ENCODE results near the gene ZDHHC7. TPM values are rescaled to one million over a fixed set of nuclear protein-coding genes. Genes with fewer than 3 reads are reported as not detected.

The ZDHHC7 gene
- total RNA-seq, 4 donors from 2014 or later: 45.9 to 65.5 (median 54.3) TPM

- 87% methylated on average over 42 of the region's 43 CpGs for WGBS
- H3K36me3 ChIP-seq: no peaks in the 10 kb centered on the region
- H3K9me3 ChIP-seq: no peaks in the 10 kb centered on the region
- no peak overlapping the region for H3K27ac ChIP-seq
- TF ChIP-seq EP300 (IDR thresholded peaks at IDR 0.05) (no peak), POLR2A (IDR thresholded peaks at IDR 0.05) (no peak), CTCF (IDR thresholded peaks at IDR 0.05) (no peak), POLR2AphosphoS5 (IDR thresholded peaks at IDR 0.05) (no peak)
- H3K27me3 ChIP-seq: peaks cover 6% of the 10 kb centered on the region
- peaks cover 4% of the 10 kb centered on the region for H3K4me1 ChIP-seq
- no peak for DNase-seq (ENCODE audit: low spot score in 2 of 2)
- no peak overlapping the region for H3K4me3 ChIP-seq
These were observed 45.6 kb downstream of the ZDHHC7 start for GRCh38 chr16:84965428-84966415.

- Histone ChIP-seq H3K4me3 (no peak overlapping the region), H3K36me3 (no peaks in the 10 kb centered on the region), H3K27me3 (peaks cover 6% of the 10 kb centered on the region), H3K4me1 (no peaks in the 10 kb centered on the region), H3K27ac (no peak overlapping the region), H3K9me3 (no peaks in the 10 kb centered on the region)
- TF ChIP-seq CTCF (IDR thresholded peaks at IDR 0.05) (no peak), POLR2A (IDR thresholded peaks at IDR 0.05) (no peak), POLR2AphosphoS5 (IDR thresholded peaks at IDR 0.05) (no peak), EP300 (IDR thresholded peaks at IDR 0.05) (no peak)
- no peak for DNase-seq (ENCODE audit: low spot score in 2 of 2)
- 68% methylated on average over 18 of the region's 19 CpGs for WGBS
These were observed 46.8 kb downstream of the ZDHHC7 start for GRCh38 chr16:84964386-84965128.

GRCh38 chr16:84963066-84963465 is 48.3 kb downstream of the ZDHHC7 start:
- Histone ChIP-seq H3K36me3 (no peaks in the 10 kb centered on the region), H3K9me3 (no peaks in the 10 kb centered on the region), H3K4me1 (no peaks in the 10 kb centered on the region), H3K27me3 (peaks cover 6% of the 10 kb centered on the region), H3K27ac (no peak overlapping the region), H3K4me3 (no peak overlapping the region)
- TF ChIP-seq POLR2AphosphoS5 (IDR thresholded peaks at IDR 0.05) (no peak), CTCF (IDR thresholded peaks at IDR 0.05) (no peak), EP300 (IDR thresholded peaks at IDR 0.05) (no peak), POLR2A (IDR thresholded peaks at IDR 0.05) (no peak)
- DNase-seq (ENCODE audit: low spot score in 2 of 2): no peak
- 85% methylated on average over 8 of the region's 8 CpGs for WGBS

GRCh38 chr16:84960942-84961341 is 50.4 kb downstream of the ZDHHC7 start:
- no peak for DNase-seq (ENCODE audit: low spot score in 2 of 2)
- H3K9me3 ChIP-seq: no peaks in the 10 kb centered on the region
- H3K27ac ChIP-seq: no peak overlapping the region
- no peak for TF ChIP-seq EP300 (IDR thresholded peaks at IDR 0.05)
- TF ChIP-seq POLR2A (IDR thresholded peaks at IDR 0.05): no peak
- TF ChIP-seq POLR2AphosphoS5 (IDR thresholded peaks at IDR 0.05): no peak
- H3K36me3 ChIP-seq: no peaks in the 10 kb centered on the region
- H3K27me3 ChIP-seq: peaks cover 6% of the 10 kb centered on the region
- 77% methylated on average over 4 of the region's 4 CpGs for WGBS
- no peaks in the 10 kb centered on the region for H3K4me1 ChIP-seq
- no peak overlapping the region for H3K4me3 ChIP-seq

- Histone ChIP-seq H3K27ac (no peak overlapping the region), H3K9me3 (no peaks in the 10 kb centered on the region), H3K36me3 (no peaks in the 10 kb centered on the region), H3K4me3 (no peak overlapping the region), H3K4me1 (no peaks in the 10 kb centered on the region), H3K27me3 (peaks cover 6% of the 10 kb centered on the region)
- TF ChIP-seq EP300 (IDR thresholded peaks at IDR 0.05): no peak
- TF ChIP-seq POLR2AphosphoS5 (IDR thresholded peaks at IDR 0.05): no peak
- TF ChIP-seq POLR2A (IDR thresholded peaks at IDR 0.05): no peak
- no peak for TF ChIP-seq CTCF (IDR thresholded peaks at IDR 0.05)
- no peak for DNase-seq (ENCODE audit: low spot score in 2 of 2)
- WGBS: 95% methylated on average over 17 of the region's 17 CpGs
These were observed 51.4 kb downstream of the ZDHHC7 start for GRCh38 chr16:84959784-84960417.

Data from suprapubic skin (tissue), 4 donors.